CD4-positive, alpha-beta T cell treated with Interferon gamma for 1 hour (primary cell): ENCODE data around the gene CLEC16A.
"Not testable (repeated sequence)": the region's sequence is repeated elsewhere in the genome, so short reads cannot be mapped to it uniquely, and the experiment has no call there.

ENCODE experiments used
- DNase-seq: peaks from one replicate; pipeline ENCODE4 v3.0.0-alpha.2; 2020

The CLEC16A gene

DNA sequence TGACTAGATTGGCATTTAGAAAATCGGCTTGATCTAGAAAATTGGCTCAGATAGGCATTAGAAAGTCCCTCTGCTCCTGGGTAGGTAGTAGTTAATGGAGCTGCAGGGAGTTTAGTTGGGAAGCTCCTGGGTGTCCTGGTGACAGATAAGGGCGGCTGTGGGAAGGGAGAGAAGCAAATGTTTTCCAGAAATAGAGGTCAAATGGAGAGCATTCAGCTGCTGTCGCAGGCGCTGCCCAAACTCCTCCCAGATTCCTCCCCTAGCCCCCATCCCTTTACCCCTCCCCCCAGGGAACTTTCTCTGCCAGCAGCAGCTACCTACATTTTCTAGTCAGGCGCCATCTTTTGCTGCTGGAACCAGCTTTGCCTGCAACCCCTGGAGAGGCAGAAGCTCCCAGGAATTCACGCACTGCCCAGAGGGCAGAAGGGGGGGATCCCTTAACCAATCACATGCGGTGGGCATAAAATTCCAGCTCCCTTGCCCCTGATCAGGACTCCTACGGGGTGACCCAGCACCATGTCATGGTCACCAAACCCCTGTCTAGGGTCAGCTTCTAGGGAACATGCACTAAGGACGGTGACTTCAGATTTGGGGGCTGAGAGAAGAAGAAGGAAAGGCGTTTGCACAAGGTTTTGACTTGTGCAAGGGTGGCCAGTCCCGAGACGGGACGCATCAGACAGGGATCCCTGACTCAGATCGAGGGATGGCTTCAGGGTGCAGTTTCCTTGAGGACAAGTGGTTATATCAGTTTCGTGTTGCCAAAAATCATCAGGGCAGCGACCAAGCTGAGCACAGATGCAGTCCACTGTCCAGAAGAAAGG is 267.8 kb downstream of the CLEC16A start:
- DNase-seq, result no peak

DNA sequence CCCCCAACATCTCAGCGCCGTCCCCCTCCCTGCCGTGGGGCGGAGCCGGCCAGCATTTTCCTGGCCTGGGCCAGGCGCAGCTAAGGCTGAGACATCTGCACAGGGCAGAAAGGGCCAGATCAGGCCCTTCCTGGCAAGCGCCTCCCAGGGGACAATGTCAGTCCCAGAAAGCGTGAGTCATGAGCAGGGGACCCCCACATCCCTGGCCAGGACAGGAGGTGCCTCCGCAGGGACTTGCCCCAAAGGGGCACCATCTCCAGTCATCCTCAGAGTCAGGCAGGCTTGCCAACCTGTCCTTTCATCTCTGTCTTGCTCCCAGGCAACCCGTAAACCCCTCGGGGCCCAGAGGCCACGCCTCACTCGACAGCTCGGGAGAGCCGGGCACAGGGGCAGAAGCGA is 268.4 kb downstream of the CLEC16A start:
- DNase-seq, result no peak

DNA sequence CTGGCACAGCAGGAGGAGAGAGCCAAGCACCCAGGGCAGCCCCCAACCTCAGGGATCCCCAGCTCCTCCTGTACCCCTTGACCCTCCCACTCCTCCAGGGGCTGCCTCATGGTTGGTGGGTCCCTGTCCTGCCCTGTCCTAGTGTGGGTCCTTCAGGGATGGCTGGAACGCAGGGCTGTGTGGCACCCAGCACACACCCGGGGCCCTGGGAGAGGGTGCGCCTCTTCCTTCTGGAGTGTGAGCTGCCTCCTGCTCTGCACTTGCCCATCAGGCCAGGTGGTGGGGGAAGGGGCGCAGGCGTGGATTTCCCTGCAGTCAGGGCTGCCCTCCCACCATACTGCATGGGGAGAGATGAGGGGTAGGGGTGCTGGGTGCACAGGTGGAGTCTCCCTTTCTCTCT is 269.0 kb downstream of the CLEC16A start:
- DNase-seq, result no peak

DNA sequence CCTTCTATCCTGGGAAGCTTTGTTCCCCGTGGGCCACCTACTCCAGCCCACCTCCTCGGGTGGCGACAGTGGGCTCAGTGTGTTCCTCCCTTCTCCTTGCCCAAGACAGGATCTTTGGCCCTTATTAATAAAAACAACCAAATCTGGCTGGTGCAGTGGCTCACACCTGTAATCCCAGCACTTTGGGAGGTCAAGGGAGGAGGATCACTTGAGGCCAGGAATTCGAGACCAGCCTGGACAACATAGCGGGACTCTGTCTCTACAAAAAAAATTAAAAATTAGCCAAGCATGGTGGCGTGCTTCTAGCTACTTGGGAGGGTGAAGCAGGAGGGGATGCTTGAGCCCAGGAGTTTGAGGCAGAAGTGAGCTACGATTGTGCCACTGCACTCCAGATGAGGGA is 269.4 kb downstream of the CLEC16A start:
- no peak for DNase-seq

DNA sequence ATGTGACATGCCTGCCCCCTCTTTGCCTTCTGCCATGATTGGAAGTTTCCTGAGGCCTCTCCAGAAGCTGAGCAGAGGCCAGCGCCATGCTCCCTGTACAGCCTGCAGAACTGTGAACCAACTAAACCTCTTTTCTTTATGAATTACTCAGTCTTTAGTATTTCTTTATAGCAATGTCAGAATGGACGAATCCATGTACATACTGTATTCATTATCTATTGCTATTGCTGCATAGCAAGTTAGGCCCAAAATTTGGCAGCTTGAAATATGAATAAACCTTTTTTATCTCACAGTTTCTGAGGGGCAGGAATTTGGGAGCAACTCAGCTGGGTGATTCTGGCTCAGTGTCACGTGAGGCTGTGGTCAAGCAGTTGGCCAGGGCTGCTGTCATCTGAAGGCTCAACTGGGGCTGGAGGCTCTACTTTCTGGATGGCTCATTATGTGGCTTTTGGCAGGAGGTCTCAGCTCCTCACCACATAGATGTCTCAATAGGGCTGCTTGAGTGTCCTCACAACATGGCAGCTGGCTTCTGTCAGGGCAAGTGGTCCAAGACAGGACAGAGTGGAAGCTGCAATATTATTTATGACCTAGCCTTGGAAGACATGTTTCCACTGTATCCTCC is 271.7 kb downstream of the CLEC16A start:
- no peak for DNase-seq

DNA sequence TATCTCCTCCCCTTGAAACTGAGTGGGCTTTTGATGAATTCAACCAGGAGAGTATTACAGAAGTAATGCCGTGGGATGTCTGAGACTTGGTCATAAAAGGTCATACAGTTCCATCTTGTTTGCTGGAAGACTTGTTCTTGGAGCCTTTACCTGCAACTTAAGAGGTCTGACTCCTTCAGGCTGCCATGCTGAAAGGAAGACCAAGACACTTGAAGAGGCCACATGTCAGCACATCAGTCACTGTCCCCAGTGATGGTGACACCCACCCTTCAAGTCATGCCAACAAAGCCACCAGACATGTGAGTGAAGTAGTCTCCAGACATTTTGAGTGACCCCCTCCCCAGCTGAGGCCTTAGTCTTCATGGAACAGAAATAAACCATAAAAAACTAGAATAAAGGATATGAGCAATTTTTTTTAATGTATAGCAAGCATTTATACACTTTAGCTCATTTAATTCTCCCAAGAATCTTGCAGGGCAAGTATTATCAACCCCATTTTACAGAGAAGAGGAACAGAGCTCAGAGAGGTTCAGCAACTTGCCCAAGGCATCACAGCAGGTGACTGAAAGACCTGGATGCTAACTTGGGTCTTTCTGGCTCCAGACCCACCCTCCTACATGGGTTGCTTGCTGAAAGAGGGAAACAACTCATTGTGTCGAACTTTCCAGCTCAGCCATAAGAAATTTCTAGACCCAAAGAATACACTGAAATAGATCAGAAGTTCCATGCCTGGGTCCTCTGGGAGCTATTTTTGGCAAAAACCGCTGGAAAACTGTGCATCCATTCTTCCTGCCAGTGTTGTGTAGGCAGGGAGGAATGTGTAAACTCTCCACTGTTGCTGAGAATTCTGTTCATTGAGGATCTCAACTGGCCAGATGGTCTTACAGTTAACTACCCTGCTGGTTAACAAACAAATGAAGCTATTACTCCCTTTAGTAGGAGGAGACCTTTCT is 273.6 kb downstream of the CLEC16A start:
- DNase-seq, result no peak

DNA sequence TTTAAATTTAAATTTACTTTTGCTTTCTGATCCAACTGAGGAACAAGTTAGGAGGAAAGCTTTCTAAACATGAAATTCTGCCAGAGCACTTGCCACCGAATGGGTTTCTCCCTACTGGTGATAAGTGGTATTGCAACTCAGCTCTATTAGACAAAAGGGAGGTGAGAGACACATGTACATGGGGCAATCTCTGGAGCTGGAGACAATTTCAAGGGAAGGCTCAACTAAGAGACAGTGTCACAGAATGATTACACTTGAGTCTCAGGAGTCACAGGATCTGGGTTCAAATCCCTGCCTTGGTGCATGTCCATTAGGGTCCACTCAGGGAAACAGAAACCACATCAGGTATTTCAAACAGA is 274.2 kb downstream of the CLEC16A start:
- DNase-seq, result no peak

DNA sequence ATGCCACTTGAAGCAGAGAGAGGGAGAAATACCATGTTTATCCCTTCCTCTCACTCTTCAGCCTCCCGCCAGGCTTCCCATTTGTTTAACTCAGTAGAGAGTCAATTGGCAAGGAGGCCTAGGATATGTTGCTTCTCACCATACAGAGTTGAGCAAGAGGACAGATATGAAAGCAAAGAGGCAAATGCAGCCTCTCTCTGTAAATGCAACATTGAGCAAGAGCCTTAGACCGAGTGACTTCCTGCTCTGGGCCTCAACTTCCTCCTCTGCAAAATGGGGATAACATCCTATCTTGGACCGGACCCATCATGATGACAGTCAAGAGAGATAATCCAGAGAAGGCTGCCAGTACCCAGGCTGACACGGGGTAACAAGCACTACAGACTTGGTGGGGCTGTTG is 274.8 kb downstream of the CLEC16A start:
- DNase-seq, result no peak

DNA sequence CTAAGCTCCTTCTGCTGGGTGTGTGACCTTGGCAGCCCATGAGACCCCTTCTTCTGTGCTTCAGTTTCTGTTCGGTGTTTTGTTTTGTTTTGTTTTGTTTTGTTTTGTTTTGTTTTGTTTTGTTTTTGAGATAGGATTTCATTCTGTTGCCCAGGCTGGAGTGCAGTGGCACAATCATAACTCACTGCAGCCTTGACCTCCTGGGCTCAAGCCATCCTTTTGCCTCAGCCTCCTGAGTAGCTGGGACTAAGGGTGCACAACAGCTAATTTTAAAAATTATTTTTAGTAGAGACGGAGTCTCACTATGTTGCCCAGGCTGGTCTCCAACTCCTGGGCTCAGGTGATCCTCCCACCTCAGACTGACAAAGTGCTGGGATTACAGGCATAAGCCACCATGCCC is 276.1 kb downstream of the CLEC16A start:
- not testable (repeated sequence) for DNase-seq

DNA sequence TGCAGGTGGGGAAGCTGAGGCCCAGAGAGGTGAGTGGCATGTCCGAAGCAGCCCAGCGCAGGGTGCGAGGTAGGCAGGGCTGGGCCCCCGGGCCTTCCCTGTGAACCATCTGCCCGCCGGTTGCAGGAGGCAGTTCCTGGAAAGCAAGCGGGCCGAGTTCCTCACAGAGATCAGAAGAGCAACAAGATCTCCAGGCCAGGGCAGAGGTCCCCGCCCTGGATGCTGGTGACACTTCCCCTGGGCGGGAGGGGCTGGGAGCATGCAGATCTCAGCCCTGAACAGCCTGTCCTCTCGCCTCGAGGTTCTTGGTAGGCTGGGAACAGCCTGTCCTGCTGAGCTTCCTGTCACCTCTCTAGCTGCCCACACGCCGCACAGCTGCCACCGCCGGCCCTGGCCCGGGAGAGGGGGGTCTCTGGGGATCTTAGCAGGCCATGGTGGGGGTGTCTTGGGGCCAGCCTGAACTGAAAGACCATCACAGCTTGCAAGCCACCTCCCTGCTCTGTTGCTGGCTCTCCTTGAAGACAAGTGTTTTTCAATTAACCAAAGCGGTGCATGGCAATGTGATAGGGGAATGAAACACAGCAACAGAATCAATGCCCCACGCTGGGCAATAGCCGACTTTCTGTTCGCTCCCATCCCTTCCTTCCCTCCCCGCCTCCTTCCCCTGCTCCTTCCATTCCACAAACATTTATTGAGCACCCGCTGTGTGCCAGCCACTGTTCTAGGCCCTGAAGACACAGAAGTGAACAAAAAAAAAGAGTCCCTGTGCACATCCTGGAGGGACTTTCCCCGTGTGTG is 279.9 kb downstream of the CLEC16A start:
- DNase-seq, result peak; percentile 79

DNA sequence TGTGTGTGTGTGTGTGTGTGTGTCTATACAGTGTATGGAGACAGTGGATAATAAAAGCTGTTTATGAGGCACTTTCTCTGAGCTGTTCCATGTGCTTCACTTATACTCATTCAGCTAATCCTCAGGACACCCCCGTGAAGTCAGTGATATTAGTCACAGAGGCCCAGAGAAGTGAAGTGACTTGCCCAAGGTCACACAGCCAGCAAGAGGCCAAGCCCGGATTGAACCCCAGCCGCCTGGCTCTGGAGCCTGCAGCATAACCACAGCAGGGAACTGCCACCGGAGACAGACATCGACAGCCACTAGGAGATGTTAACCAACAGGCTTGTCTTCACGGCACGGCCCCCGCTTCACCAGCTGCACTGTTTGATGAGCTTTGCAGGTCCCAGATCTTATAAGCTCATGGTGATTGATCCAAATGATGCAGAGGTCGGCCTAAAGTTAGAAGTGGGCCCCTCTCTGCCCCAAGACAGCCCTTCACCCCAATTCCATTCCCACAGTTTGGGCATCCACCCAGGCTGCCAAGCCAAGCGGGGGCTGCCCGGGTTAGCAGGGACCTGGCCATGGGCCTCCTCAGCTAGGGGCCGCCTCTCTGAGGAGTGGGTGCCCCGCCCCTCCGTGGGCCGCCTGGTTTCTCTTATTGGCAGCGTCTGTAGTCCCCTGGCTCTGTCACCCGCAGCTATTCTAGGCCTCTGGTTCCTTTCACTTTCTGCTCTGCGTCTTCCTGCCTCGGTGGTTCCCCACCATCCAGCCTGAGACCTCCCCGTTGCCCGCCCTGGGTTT is 280.7 kb downstream of the CLEC16A start:
- DNase-seq, result peak; percentile 85

DNA sequence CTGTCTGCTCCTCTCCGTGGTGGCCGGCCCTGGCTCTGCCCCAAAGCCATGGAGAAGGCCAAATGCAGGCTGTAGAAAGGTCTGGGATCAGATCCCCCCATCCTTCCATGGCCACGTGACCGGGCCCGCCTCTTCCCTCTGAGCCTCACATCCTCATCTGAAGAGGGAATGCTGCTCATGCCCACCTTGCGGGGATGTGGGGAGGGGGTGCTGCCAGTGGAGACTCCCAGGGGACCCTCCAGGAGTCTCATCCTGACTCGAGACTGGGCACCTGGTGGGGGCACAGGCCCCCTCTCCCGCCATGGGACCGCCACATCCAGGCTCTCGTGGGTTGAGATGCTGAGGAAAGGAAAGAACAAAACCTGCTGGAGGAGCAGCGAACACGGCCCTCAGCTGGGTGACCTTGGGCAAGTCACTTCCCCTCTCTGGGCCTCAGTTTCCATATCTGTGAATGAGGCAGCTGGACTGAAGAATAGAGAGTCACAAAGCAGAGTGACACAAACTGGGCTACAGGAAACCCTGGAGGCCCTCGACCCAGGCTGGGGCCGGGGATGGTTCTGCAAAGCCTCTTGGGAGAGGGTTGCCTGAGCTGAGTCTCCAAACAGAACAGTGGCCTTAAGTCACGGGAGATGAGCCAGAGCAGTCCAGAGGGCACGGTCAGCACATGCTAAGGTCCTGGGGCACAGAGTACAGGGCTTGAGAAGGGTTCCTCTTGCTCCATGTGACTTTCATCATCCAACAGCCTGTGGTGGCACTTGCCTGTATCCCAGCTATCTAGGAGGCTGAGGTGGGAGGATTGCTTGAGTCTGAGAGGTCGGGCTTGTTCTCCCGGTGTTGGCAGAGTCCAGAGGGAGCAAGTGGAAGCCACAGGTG is 281.5 kb downstream of the CLEC16A start:
- no peak for DNase-seq

DNA sequence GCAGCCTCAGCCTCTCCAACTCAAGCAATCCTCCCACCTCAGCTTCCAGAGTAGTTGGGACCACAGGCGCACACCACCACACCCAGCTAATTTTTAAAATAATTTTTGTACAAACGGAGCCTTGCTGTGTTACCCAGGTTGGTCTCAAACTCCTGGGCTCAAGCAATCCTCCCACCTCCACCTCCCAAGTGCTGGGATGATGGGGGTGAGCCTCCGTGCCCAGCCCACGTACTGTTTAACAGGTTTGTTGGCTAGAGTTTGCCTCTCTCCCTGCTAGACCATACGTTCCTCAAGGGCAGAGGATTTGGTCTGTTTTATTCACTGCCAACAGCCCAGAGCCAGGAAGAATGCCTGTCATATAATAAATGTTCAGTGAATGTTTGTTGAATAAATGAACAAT is 285.1 kb downstream of the CLEC16A start:
- DNase-seq, result no peak

DNA sequence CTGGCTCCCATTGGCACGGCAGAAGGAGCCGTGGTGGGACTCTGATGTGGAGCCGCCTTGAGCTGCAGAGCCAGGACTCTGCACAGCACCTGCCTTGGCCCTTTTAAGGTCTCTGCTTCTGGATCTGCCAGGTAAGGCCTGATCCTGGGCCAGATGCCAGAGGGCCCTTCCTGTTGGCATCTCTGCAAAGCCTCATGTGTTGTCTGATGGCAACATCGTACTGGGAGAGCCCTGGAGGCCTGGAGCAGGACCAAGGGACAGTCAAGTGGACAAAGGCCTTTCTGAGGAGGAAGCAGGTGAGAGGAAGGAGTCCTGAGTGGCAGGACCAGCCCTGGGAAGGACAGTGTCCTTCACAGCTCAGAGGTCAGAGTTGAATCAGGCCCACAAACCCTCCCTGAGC is 285.5 kb downstream of the CLEC16A start:
- DNase-seq, result no peak

DNA sequence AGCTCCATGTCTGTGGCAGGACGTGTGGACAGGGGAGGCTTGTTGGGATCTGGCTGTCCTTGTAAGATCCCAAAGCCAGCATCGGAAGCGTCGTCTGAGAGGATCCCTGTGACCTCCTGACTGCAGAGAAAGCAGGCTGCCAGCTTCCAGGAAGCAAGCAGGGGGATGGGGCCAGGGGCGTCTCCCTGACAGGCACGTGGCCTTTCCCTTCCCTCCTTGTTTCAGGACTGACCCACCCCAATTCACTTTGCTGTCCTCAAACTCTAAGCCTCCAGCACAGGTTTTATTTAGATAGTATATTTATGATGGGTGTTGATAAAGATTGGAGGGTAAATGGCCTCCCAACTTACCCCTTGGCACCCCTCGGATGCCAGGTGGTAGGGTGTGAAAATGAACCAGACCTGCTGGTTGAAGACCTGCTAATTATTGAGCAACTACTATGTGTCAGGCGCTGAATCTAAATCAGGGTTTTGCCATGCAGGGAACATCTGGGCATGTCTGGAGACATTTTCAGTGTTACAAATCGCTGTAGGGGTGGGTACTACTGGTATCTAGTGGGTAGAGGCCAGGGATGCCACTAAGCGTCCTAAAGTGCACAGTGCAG is 287.1 kb downstream of the CLEC16A start:
- no peak for DNase-seq
